ENCODE measurements around the gene CA10.

DNA sequence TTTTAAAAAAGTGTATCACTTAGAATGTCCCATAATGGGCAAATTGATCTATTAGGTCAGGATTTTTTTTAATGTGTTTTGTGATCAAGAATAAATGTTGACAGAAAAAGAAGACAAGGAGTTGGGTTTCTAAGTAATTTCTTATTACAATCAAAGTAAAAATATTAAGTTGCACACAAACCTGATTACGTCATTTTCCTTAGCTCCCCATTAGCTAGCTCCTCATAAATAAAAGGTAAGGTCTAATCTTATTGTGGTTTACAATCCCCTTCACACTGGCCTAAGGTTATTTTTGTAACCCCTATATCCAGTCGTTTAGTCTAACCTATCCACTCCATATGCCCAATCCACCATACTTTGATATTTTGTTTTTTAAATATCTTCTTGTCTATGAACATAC is 7.6 kb downstream of the CA10 start:
- TF ChIP-seq, protein P1, sequence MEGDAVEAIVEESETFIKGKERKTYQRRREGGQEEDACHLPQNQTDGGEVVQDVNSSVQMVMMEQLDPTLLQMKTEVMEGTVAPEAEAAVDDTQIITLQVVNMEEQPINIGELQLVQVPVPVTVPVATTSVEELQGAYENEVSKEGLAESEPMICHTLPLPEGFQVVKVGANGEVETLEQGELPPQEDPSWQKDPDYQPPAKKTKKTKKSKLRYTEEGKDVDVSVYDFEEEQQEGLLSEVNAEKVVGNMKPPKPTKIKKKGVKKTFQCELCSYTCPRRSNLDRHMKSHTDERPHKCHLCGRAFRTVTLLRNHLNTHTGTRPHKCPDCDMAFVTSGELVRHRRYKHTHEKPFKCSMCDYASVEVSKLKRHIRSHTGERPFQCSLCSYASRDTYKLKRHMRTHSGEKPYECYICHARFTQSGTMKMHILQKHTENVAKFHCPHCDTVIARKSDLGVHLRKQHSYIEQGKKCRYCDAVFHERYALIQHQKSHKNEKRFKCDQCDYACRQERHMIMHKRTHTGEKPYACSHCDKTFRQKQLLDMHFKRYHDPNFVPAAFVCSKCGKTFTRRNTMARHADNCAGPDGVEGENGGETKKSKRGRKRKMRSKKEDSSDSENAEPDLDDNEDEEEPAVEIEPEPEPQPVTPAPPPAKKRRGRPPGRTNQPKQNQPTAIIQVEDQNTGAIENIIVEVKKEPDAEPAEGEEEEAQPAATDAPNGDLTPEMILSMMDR (conservative IDR thresholded peaks at IDR 0.05; ENCODE audit: low read length): no peak
- TF ChIP-seq EZH2phosphoT487 (IDR thresholded peaks at IDR 0.05; ENCODE audit: borderline replicate concordance): no peak
